ENCODE data around the gene SNU13.
"Not testable (repeated sequence)": the region's sequence is repeated elsewhere in the genome, so short reads cannot be mapped to it uniquely, and the experiment has no call there.

The SNU13 gene

GRCh38 chr22:41638748-41639147, 49.9 kb downstream of the SNU13 start:
- no peak for DNase-seq

- DNase-seq: no peak
These were observed 50.5 kb downstream of the SNU13 start for GRCh38 chr22:41638124-41638523.

- not testable (repeated sequence) for DNase-seq
These were observed 51.0 kb downstream of the SNU13 start for GRCh38 chr22:41637623-41638022.

- no peak for DNase-seq
These were observed 52.2 kb downstream of the SNU13 start for GRCh38 chr22:41636467-41636866.

- DNase-seq: not testable (repeated sequence)
These were observed 54.1 kb downstream of the SNU13 start for GRCh38 chr22:41634610-41635009.

GRCh38 chr22:41631615-41632014, 57.1 kb downstream of the SNU13 start:
- not testable (repeated sequence) for DNase-seq

- not testable (repeated sequence) for DNase-seq
These were observed 57.6 kb downstream of the SNU13 start for GRCh38 chr22:41631115-41631514.

GRCh38 chr22:41625577-41625976, 63.1 kb downstream of the SNU13 start:
- no peak for DNase-seq

Data from fibroblast of skin of abdomen (primary cell).